OCI-LY7 (cell line): ENCODE measurements around the gene IFI44L. TPM values are rescaled to one million over a fixed set of nuclear protein-coding genes. Genes with fewer than 3 reads are reported as not detected.

Experiments
- BruUV-seq: library from RNA; stranded (reverse); fragments of 400-500 nt; replicated peaks from 2 replicates; lab custom pipeline; 2021; lab: Mats Ljungman, UMichigan
- CTCF ChIA-PET: fragments of 300-600 bp; sonication (Branson Sonifier 250); formaldehyde crosslinking; loops from one replicate; lab custom pipeline; 2022; ENCODE audit warnings: antibody characterized with exemption; ENCODE audit not compliant: unreplicated experiment; lab: Charles Lee
- POLR2A ChIA-PET: fragments of 300-600 bp; sonication (Branson Sonifier 250); formaldehyde crosslinking; loops from one replicate; lab custom pipeline; 2022; ENCODE audit warnings: antibody characterized with exemption; lab: Charles Lee
- DNase-seq: peaks from one replicate; pipeline ENCODE4 v3.0.0-alpha.2; 2015; ENCODE audit warnings: low spot score
- H2AFZ ChIP-seq: fragments of 200-600 bp; sonication (generic), shearing (Covaris generic); 2 replicates; pipeline ENCODE4 v1.6.1; 2014; ENCODE audit warnings: mild to moderate bottlenecking, antibody characterized with exemption, low read length, moderate library complexity
- H3K27ac ChIP-seq: fragments of 200-600 bp; sonication (generic); 2 replicates; pipeline ENCODE4 v1.5.1; 2014; ENCODE audit warnings: mixed run types, low read depth, mild to moderate bottlenecking, moderate library complexity, low read length, inconsistent platforms; ENCODE audit not compliant: poor library complexity, severe bottlenecking
- H3K36me3 ChIP-seq: fragments of 200-600 bp; sonication (generic); 2 replicates; pipeline ENCODE4 v1.6.1; 2014; ENCODE audit warnings: mild to moderate bottlenecking, antibody characterized with exemption, low read length, moderate library complexity, mixed read lengths; ENCODE audit not compliant: insufficient read depth
- H3K4me1 ChIP-seq: fragments of 200-600 bp; sonication (generic); 2 replicates; pipeline ENCODE4 v1.5.1; 2014; ENCODE audit warnings: mild to moderate bottlenecking, low read length; ENCODE audit not compliant: insufficient read depth, poor library complexity, severe bottlenecking
- H3K4me2 ChIP-seq: fragments of 200-600 bp; sonication (generic); 2 replicates; pipeline ENCODE4 v1.6.1; 2014; ENCODE audit warnings: mild to moderate bottlenecking, low read length
- H3K4me3 ChIP-seq: fragments of 200-600 bp; sonication (generic); 2 replicates; pipeline ENCODE4 v1.5.1; 2014; ENCODE audit warnings: mild to moderate bottlenecking, low read depth, low read length; ENCODE audit not compliant: poor library complexity, severe bottlenecking
- H3K79me2 ChIP-seq: fragments of 200-600 bp; sonication (generic); 2 replicates; pipeline ENCODE4 v1.6.1; 2016; ENCODE audit warnings: low read depth, mild to moderate bottlenecking, low read length, moderate library complexity, mixed read lengths; ENCODE audit not compliant: insufficient read depth
- H3K9me2 ChIP-seq: fragments of 200-600 bp; sonication (generic); 2 replicates; pipeline ENCODE4 v1.6.1; 2016; ENCODE audit warnings: mild to moderate bottlenecking, low read length, mixed read lengths; ENCODE audit not compliant: insufficient read depth
- H3K9me3 ChIP-seq: fragments of 200-600 bp; sonication (generic); 2 replicates; pipeline ENCODE4 v1.6.1; 2014; ENCODE audit warnings: mild to moderate bottlenecking, mixed run types, low read length, mixed read lengths
- H4K20me1 ChIP-seq: fragments of 200-600 bp; sonication (generic); 2 replicates; pipeline ENCODE4 v1.6.1; 2014; ENCODE audit warnings: mild to moderate bottlenecking, antibody characterized with exemption, low read length, moderate library complexity, mixed read lengths; ENCODE audit not compliant: insufficient read depth
- EZH2phosphoT487 ChIP-seq: fragments of 200-600 bp; sonication (generic); IDR thresholded peaks from 2 replicates; pipeline ENCODE4 v1.6.1; 2018; ENCODE audit warnings: low read depth, borderline replicate concordance, mild to moderate bottlenecking, mixed run types, antibody characterized with exemption, low read length, moderate library complexity, mixed read lengths
- intact Hi-C: fragments of 100-400 bp; cut with micrococcal nuclease; formaldehyde crosslinking; loops from one replicate; pipeline ENCODE4 v1.10.0; 2022; ENCODE audit not compliant: unreplicated experiment
- total RNA-seq, 2 experiments: library from RNA; depleted of rRNA in 1 of 2; stranded (reverse); fragments of >200 nt in 1 of 2; shearing (Covaris generic) in 1 of 2; gene quantifications; 2 replicates each; pipeline ENCODE4 v1.2.3, GENCODE V29; 2014 to 2022
- TF ChIP-seq, protein P1 (sequence below): fragments of 200-600 bp; sonication (generic); conservative IDR thresholded peaks from 2 replicates; pipeline ENCODE4 v1.5.1; 2014; ENCODE audit warnings: mild to moderate bottlenecking, antibody characterized with exemption, low read length, moderate library complexity, mixed read lengths

Gene IFI44L
- total RNA-seq, 2 experiments from 2014 or later: not detected

DNA sequence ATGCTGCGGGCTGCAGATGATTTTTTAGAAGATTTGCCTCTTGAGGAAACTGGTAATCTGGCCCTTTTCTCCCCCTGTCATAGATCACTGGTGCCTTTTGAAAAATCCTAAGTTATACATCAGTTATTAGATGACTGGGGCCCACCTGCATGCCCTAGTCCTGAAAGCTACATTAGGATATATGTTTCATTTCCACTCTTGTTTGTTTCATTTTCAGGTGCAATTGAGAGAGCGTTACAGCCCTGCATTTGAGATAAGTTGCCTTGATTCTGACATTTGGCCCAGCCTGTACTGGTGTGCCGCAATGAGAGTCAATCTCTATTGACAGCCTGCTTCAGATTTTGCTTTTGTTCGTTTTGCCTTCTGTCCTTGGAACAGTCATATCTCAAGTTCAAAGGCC is 21.3 kb downstream of the IFI44L start:
- POLR2A ChIA-PET: no interaction called here
- H3K4me3 ChIP-seq: no peak overlapping the region
- no peaks in the 10 kb centered on the region for H4K20me1 ChIP-seq
- no peaks in the 10 kb centered on the region for H3K9me3 ChIP-seq
- no TSS peak for BruUV-seq
- no peaks in the 10 kb centered on the region for H3K36me3 ChIP-seq
- TF ChIP-seq, protein P1, sequence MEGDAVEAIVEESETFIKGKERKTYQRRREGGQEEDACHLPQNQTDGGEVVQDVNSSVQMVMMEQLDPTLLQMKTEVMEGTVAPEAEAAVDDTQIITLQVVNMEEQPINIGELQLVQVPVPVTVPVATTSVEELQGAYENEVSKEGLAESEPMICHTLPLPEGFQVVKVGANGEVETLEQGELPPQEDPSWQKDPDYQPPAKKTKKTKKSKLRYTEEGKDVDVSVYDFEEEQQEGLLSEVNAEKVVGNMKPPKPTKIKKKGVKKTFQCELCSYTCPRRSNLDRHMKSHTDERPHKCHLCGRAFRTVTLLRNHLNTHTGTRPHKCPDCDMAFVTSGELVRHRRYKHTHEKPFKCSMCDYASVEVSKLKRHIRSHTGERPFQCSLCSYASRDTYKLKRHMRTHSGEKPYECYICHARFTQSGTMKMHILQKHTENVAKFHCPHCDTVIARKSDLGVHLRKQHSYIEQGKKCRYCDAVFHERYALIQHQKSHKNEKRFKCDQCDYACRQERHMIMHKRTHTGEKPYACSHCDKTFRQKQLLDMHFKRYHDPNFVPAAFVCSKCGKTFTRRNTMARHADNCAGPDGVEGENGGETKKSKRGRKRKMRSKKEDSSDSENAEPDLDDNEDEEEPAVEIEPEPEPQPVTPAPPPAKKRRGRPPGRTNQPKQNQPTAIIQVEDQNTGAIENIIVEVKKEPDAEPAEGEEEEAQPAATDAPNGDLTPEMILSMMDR: no peak
- TF ChIP-seq EZH2phosphoT487: no peak
- H3K4me1 ChIP-seq: no peaks in the 10 kb centered on the region
- no peak overlapping the region for H3K27ac ChIP-seq
- intact Hi-C loops: no loop called here
- no peak for DNase-seq
- CTCF ChIA-PET: no interaction called here
- H3K79me2 ChIP-seq: no peaks in the 10 kb centered on the region
- H2AFZ ChIP-seq: no peak overlapping the region
- no peaks in the 10 kb centered on the region for H3K9me2 ChIP-seq
- H3K4me2 ChIP-seq: no peak overlapping the region

DNA sequence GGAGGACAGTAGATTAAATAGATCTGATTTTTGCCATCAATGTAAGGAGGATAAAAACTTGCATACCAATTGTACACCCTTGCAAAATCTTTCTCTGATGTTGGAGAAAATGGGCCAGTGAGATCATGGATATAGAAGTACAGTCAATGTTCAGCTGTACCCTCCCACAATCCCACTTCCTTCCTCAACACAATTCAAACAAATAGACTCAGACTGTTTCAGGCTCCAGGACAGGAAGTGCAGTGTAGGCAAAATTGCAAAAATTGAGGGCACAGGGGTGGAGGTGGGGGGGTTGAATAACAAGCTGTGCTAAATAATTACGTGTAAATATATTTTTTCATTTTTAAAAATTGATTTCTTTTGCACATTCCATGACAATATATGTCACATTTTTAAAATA is 25.5 kb downstream of the IFI44L start:
- Histone ChIP-seq H3K4me2 (no peak overlapping the region), H2AFZ (no peak overlapping the region), H3K36me3 (no peaks in the 10 kb centered on the region), H4K20me1 (no peaks in the 10 kb centered on the region), H3K9me3 (no peaks in the 10 kb centered on the region), H3K4me1 (no peaks in the 10 kb centered on the region), H3K27ac (no peak overlapping the region), H3K4me3 (no peak overlapping the region), H3K9me2 (no peaks in the 10 kb centered on the region), H3K79me2 (no peaks in the 10 kb centered on the region)
- TF ChIP-seq, protein P1: no peak
- no peak for TF ChIP-seq EZH2phosphoT487
- no TSS peak for BruUV-seq
- ChIA-PET POLR2A (no interaction called here), CTCF (no interaction called here)
- no peak for DNase-seq
- intact Hi-C loops: no loop called here

DNA sequence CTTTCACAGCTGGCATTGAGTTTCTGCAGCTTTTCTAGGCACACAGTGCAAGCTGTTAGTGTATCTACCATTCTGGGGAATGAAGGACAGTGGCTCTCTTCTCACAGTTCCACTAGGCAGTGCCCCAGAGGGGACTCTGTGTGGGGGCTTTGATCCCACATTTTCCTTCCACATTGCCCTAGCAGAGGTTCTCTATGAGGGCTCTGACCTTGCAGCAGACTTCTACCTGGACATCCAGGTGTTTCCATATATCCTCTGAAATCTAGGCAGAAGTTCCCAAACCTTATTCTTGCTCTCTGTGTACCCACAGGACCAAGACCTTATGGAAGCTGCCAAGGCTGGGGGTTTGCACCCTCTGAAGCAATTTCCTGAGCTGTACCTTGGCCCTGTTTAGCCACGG is 27.0 kb downstream of the IFI44L start:
- no TSS peak for BruUV-seq
- Histone ChIP-seq H3K27ac (no peak overlapping the region), H2AFZ (no peak overlapping the region), H3K4me2 (no peak overlapping the region), H3K9me3 (no peaks in the 10 kb centered on the region), H3K4me3 (no peak overlapping the region), H3K36me3 (no peaks in the 10 kb centered on the region), H4K20me1 (no peaks in the 10 kb centered on the region), H3K9me2 (no peaks in the 10 kb centered on the region), H3K4me1 (no peaks in the 10 kb centered on the region), H3K79me2 (no peaks in the 10 kb centered on the region)
- no peak for DNase-seq
- ChIA-PET POLR2A (no interaction called here), CTCF (no interaction called here)
- TF ChIP-seq, protein P1: no peak
- TF ChIP-seq EZH2phosphoT487: no peak
- intact Hi-C loops: no loop called here
